ENCODE measurements around the gene IGF2R. TPM values are rescaled to one million over a fixed set of nuclear protein-coding genes. Genes with fewer than 3 reads are reported as not detected.

IGF2R gene
- total RNA-seq, 1 experiment from 2014 or later, result 92.2 TPM

GRCh38 chr6:160065200-160065599 is 96.3 kb downstream of the IGF2R start:
- H3K36me3 Mint-ChIP-seq (ENCODE audit: insufficient read depth, unreplicated experiment), result peaks cover 82% of the 10 kb centered on the region
- Histone ChIP-seq H3K4me1 (no peaks in the 10 kb centered on the region), H3K4me3 (ENCODE audit: low read depth, low read length) (no peak overlapping the region), H3K27me3 (replicated peaks; ENCODE audit: control insufficient read depth, insufficient read depth, low read length) (no peaks in the 10 kb centered on the region), H3K36me3 (ENCODE audit: control insufficient read depth, insufficient read depth, low read length) (peaks cover 6% of the 10 kb centered on the region; the same call in 1 of the 2 replicates), H3K9me3 (no peaks in the 10 kb centered on the region)
- no peaks in the 10 kb centered on the region for H3K4me1 Mint-ChIP-seq (ENCODE audit: low read depth, unreplicated experiment)
- H3K9me3 Mint-ChIP-seq (ENCODE audit: unreplicated experiment), result no peaks in the 10 kb centered on the region
- no peak for TF ChIP-seq CTCF (IDR thresholded peaks at IDR 0.05; ENCODE audit: insufficient read depth in 1 of 2, low read depth in 1 of 2, low read length in 1 of 2, severe bottlenecking in 1 of 2, unreplicated experiment in 1 of 2)
- intact Hi-C loops (cut with micrococcal nuclease; ENCODE audit: unreplicated experiment), result no loop called here
- POLR2A ChIA-PET, result no interaction called here
- no peak for DNase-seq
- H3K4me3 Mint-ChIP-seq (ENCODE audit: unreplicated experiment), result no peak overlapping the region
- no peak overlapping the region for H3K27ac Mint-ChIP-seq (ENCODE audit: unreplicated experiment)
- H3K27me3 Mint-ChIP-seq (ENCODE audit: insufficient read depth, unreplicated experiment), result no peaks in the 10 kb centered on the region
- CTCF ChIA-PET, result no interaction called here
- BruUV-seq (replicated peaks), result no TSS peak

DNA sequence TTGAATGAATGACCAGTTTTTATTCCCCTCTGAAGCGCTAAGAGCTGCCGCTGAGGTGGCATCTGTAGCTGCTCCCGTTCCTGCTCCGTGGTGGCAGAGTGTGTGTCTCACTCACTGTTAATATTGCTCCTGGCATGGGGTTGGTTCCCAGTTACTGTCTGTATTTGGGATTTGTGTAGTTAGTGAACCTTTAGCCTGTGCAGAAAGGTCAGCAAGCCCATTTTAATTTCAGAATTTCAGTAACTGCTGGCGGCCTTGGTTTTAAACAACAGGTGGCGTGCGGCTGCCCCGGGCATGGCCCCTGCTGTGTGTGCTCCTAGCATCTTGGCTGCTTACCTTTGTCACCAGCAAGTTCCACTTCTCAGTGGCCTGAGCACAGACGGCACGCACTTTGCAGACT is 98.7 kb downstream of the IGF2R start:
- POLR2A ChIA-PET, result no interaction called here
- CTCF ChIA-PET, result no interaction called here
- peaks cover 5% of the 10 kb centered on the region for H3K36me3 ChIP-seq (ENCODE audit: control insufficient read depth, insufficient read depth, low read length)
- Mint-ChIP-seq H3K9me3 (ENCODE audit: unreplicated experiment) (no peaks in the 10 kb centered on the region), H3K4me3 (ENCODE audit: unreplicated experiment) (no peak overlapping the region), H3K27me3 (ENCODE audit: insufficient read depth, unreplicated experiment) (no peaks in the 10 kb centered on the region), H3K4me1 (ENCODE audit: low read depth, unreplicated experiment) (no peaks in the 10 kb centered on the region), H3K36me3 (ENCODE audit: insufficient read depth, unreplicated experiment) (peaks cover 77% of the 10 kb centered on the region), H3K27ac (ENCODE audit: unreplicated experiment) (no peak overlapping the region)
- H3K9me3 ChIP-seq, result no peaks in the 10 kb centered on the region
- H3K4me3 ChIP-seq (ENCODE audit: low read depth, low read length), result no peak overlapping the region
- H3K4me1 ChIP-seq, result no peaks in the 10 kb centered on the region
- no peak for TF ChIP-seq CTCF (IDR thresholded peaks at IDR 0.05; ENCODE audit: insufficient read depth in 1 of 2, low read depth in 1 of 2, low read length in 1 of 2, severe bottlenecking in 1 of 2, unreplicated experiment in 1 of 2)
- DNase-seq, result no peak
- no peaks in the 10 kb centered on the region for H3K27me3 ChIP-seq (replicated peaks; ENCODE audit: control insufficient read depth, insufficient read depth, low read length)
- no TSS peak for BruUV-seq (replicated peaks)
- intact Hi-C loops (cut with micrococcal nuclease; ENCODE audit: unreplicated experiment), result no loop called here

GRCh38 chr6:160068346-160068745 is 99.5 kb downstream of the IGF2R start:
- H3K9me3 Mint-ChIP-seq (ENCODE audit: unreplicated experiment), result no peaks in the 10 kb centered on the region
- POLR2A ChIA-PET, result no interaction called here
- no peak for DNase-seq
- H3K27ac Mint-ChIP-seq (ENCODE audit: unreplicated experiment), result peak overlapping the region; percentile 20
- H3K4me1 Mint-ChIP-seq (ENCODE audit: low read depth, unreplicated experiment), result no peaks in the 10 kb centered on the region
- Histone ChIP-seq H3K27me3 (replicated peaks; ENCODE audit: control insufficient read depth, insufficient read depth, low read length) (no peaks in the 10 kb centered on the region), H3K4me3 (ENCODE audit: low read depth, low read length) (no peak overlapping the region), H3K36me3 (ENCODE audit: control insufficient read depth, insufficient read depth, low read length) (peaks cover 6% of the 10 kb centered on the region), H3K4me1 (no peaks in the 10 kb centered on the region), H3K9me3 (no peaks in the 10 kb centered on the region)
- BruUV-seq (replicated peaks), result no TSS peak
- TF ChIP-seq CTCF (IDR thresholded peaks at IDR 0.05; ENCODE audit: insufficient read depth in 1 of 2, low read depth in 1 of 2, low read length in 1 of 2, severe bottlenecking in 1 of 2, unreplicated experiment in 1 of 2), result no peak
- peaks cover 78% of the 10 kb centered on the region for H3K36me3 Mint-ChIP-seq (ENCODE audit: insufficient read depth, unreplicated experiment)
- no peak overlapping the region for H3K4me3 Mint-ChIP-seq (ENCODE audit: unreplicated experiment)
- no peaks in the 10 kb centered on the region for H3K27me3 Mint-ChIP-seq (ENCODE audit: insufficient read depth, unreplicated experiment)
- CTCF ChIA-PET, result no interaction called here
- intact Hi-C loops (cut with micrococcal nuclease; ENCODE audit: unreplicated experiment), result no loop called here
